Measurements from ENCODE around the gene NHERF1.

NHERF1 gene

GRCh38 chr17:74776044-74776962 is 27.9 kb downstream of the NHERF1 start, which contains the start of gene NAT9 (continued):
- TF ChIP-seq ZNF148 (tag by site-specific recombination; IDR thresholded peaks at IDR 0.05; ENCODE audit: borderline replicate concordance) (no peak), KLF17 (tag by site-specific recombination; IDR thresholded peaks at IDR 0.05) (peak; percentile 92), MZF1 (tag by site-specific recombination; IDR thresholded peaks at IDR 0.05; ENCODE audit: borderline replicate concordance) (no peak), ZNF558 (tag by site-specific recombination; IDR thresholded peaks at IDR 0.05) (no peak), ZFHX2 (tag by site-specific recombination; conservative IDR thresholded peaks at IDR 0.05) (peak; percentile 98), ZNF48 (tag by site-specific recombination; IDR thresholded peaks at IDR 0.05) (no peak), ZNF2 (tag by site-specific recombination; IDR thresholded peaks at IDR 0.05) (peak; percentile 71; the same call in 1 of the 2 replicates), PRDM10 (tag by site-specific recombination; IDR thresholded peaks at IDR 0.05) (peak; percentile 83), SALL2 (tag by site-specific recombination; IDR thresholded peaks at IDR 0.05; ENCODE audit: borderline replicate concordance) (no peak), ZNF10 (tag by site-specific recombination; IDR thresholded peaks at IDR 0.05) (no peak), ZNF701 (tag by site-specific recombination; IDR thresholded peaks at IDR 0.05) (no peak), ZEB2 (tag by site-specific recombination; IDR thresholded peaks at IDR 0.05) (0 out of 2 replicates have a peak, but pooled peaks have one; percentile 46), ZNF223 (tag by site-specific recombination; IDR thresholded peaks at IDR 0.05) (peak; percentile 77), KLF8 (tag by site-specific recombination; IDR thresholded peaks at IDR 0.05) (peak; percentile 88), HOXD13 (CRISPR knock-in tag; IDR thresholded peaks at IDR 0.05; ENCODE audit: borderline replicate concordance) (no peak), ZNF488 (tag by site-specific recombination; IDR thresholded peaks at IDR 0.05) (no peak), CTCF (tag by site-specific recombination; IDR thresholded peaks at IDR 0.05) (no peak), KLF10 (tag by site-specific recombination; IDR thresholded peaks at IDR 0.05) (peak; percentile 98), ZBTB20 (tag by site-specific recombination; IDR thresholded peaks at IDR 0.05) (peak; percentile 85; the same call in 1 of the 2 replicates), ZNF302 (tag by site-specific recombination; IDR thresholded peaks at IDR 0.05; ENCODE audit: low read depth) (no peak), ZNF18 (tag by site-specific recombination; IDR thresholded peaks at IDR 0.05) (no peak), BCL11B (tag by site-specific recombination; IDR thresholded peaks at IDR 0.05; ENCODE audit: low read depth) (no peak), ZNF791 (tag by site-specific recombination; IDR thresholded peaks at IDR 0.05) (no peak), ZNF19 (tag by site-specific recombination; IDR thresholded peaks at IDR 0.05; ENCODE audit: low read depth) (no peak), ZNF423 (tag by site-specific recombination; IDR thresholded peaks at IDR 0.05) (no peak), PRDM1 (tag by site-specific recombination; IDR thresholded peaks at IDR 0.05) (no peak), ZBTB26 (tag by site-specific recombination; optimal IDR thresholded peaks at IDR 0.05) (peak; percentile 63)
